Measurements from ENCODE around the gene SMPD2. TPM values are rescaled to one million over a fixed set of nuclear protein-coding genes. Genes with fewer than 3 reads are reported as not detected.
A peak's percentile ranks its signal among the peaks of the same experiment; 100 is the strongest.

SMPD2 gene
- total RNA-seq, 4 donors from 2014 or later: 20.6 to 34.5 (median 26.8) TPM

- H3K27me3 ChIP-seq: no peaks in the 10 kb centered on the region
- H3K9me3 ChIP-seq: no peaks in the 10 kb centered on the region
- TF ChIP-seq POLR2A (IDR thresholded peaks at IDR 0.05): no peak
- no peak for TF ChIP-seq CTCF (IDR thresholded peaks at IDR 0.05)
- no peak for DNase-seq
- H3K27ac ChIP-seq: peak overlapping the region in 3 of 4 donors; percentile 31 to 42 (median 34)
- H3K36me3 ChIP-seq: no peaks in the 10 kb centered on the region
- H3K4me3 ChIP-seq: no peak overlapping the region
- no peaks in the 10 kb centered on the region for H3K4me1 ChIP-seq
Observed at GRCh38 chr6:109491207-109491938, 50.8 kb downstream of the SMPD2 start.

Other genes starting within 250 kb of the SMPD2 start
- 100 to 1,000 TPM in 3 of 4 donors, 10 to 100 TPM in 1; 62.7 to 382 (median 216) TPM for gene CD164, start 58.3 kb upstream of the SMPD2 start, total RNA-seq
- gene PPIL6, start 96 bp upstream of the SMPD2 start, total RNA-seq: under 1 TPM in 2 of 4 donors, not detected in 2; 0.27 to 0.53 TPM
- gene MICAL1, start 15.0 kb downstream of the SMPD2 start, total RNA-seq: 100 to 1,000 TPM; 154 to 291 (median 223) TPM
- gene ZBTB24, start 42.5 kb downstream of the SMPD2 start, total RNA-seq: 10 to 100 TPM in 2 of 4 donors, 1 to 10 TPM in 2; 6.7 to 11.6 (median 9.1) TPM

Data from Peyer's patch (tissue), 4 donors.